GM18517 (cell line): ENCODE measurements around the gene TOE1.
"Not testable (repeated sequence)": the region's sequence is repeated elsewhere in the genome, so short reads cannot be mapped to it uniquely, and the experiment has no call there.

Experiments
- ATAC-seq: cut with Tn5 transposase; IDR thresholded peaks from one replicate; pipeline ENCODE4 v1.9.1; 2021; ENCODE audit warnings: mild to moderate bottlenecking, moderate library complexity; ENCODE audit not compliant: unreplicated experiment

Gene TOE1

GRCh38 chr1:45354838-45355237 is 14.9 kb downstream of the TOE1 start:
- no peak for ATAC-seq

DNA sequence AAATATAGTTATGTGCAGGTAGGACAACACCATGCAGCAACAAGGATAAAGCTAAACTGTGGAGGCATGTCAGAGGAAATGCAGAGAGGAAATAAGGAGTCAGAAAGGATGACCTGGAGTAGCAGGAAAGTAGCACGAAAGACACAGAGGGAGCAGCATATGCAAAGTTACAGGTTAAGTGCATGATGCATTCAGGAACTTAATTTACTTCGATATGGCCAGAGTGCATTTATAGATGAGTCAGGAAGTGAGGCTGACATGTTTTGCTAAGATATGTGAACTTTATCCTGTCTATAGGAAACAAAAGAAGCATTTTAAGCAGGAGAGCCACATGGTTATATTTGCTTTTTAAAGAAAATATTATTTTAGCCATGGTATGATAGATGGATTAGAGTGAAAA is 15.7 kb downstream of the TOE1 start:
- ATAC-seq, result no peak

DNA sequence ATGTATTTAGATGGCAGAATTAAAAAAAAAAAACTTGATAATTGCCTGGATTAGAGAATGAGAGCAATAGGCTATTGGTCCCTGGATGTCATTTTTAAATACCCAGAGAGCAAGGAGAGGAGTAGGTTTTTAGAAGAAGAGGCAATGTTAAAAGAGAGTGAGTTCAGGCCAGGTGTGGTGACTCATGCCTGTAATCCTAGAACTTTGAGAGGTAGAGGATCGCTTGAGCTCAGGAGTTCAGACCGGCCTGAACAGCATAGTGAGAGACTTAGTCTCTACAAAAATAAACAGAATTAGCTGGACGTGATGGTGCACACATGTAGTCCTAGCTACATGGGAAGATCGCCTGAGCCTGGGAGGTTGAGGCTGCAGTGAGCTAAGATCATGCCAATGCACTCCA is 16.2 kb downstream of the TOE1 start:
- no peak for ATAC-seq

GRCh38 chr1:45359882-45360513 is 20.0 kb downstream of the TOE1 start:
- ATAC-seq, result no peak

- ATAC-seq, result not testable (repeated sequence)
These were observed 21.0 kb downstream of the TOE1 start for GRCh38 chr1:45360981-45361380.

DNA sequence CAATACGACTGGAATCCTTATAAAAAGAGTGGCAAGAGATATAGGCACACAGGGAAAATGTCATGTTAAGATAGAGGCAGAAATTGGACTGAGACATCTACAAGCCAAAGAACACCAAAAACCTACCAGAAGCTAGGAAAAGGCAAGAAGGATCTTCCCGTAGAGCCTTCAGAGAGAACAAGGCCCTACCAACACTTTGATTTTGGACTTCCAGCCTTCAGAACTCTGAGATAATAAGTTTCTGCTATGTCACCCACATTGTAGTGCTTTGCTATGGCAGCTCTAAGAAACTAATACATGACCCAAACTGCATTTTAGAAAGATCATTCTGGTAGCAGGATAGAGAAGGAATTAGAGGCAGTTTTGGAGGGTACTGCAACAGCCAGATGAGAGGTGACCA is 24.3 kb downstream of the TOE1 start:
- ATAC-seq, result no peak

GRCh38 chr1:45365051-45365450 is 25.1 kb downstream of the TOE1 start:
- no peak for ATAC-seq

GRCh38 chr1:45370575-45370974 is 30.6 kb downstream of the TOE1 start:
- ATAC-seq, result peak; percentile 74

DNA sequence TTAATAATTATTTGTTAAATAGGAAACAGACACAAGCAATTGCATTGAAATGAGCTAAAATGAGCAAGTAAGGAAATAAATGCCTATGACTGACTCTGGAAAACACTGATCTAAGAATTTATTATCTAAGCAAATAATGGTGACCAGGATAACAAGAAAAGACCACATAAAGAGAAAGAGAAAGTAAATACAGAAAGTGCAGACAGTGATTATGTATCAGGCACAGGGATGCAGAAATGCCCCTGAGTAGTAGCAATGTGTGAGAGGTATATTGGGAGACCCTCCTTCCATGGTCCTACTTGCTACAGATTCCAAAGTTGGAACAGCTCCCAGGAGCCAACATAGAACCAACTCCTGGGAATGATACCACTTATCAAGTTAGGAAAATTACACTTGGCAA is 33.6 kb downstream of the TOE1 start:
- no peak for ATAC-seq

GRCh38 chr1:45375104-45376090 is 35.4 kb downstream of the TOE1 start:
- no peak for ATAC-seq

DNA sequence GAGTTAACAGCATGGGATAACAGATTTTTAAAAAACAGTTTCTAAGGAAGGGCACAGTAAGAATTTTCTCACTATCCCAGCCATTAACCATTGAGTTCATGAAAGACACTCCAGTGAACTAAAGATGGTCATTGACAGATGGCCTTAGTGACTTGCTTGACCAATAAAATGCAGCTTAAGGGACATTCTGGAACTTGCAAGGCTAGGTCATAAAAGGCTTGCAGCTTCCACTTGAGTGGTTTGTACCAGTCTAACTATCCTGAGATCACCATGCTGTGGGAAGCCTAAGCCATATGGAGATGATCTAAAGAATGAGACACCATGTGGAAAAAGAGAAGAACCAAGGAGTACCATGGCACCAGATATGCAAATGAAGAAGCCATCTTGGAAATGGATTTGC is 38.2 kb downstream of the TOE1 start:
- ATAC-seq, result no peak

GRCh38 chr1:45379524-45379923 is 39.6 kb downstream of the TOE1 start:
- ATAC-seq, result no peak

GRCh38 chr1:45380125-45380524 is 40.2 kb downstream of the TOE1 start:
- no peak for ATAC-seq

GRCh38 chr1:45380730-45381129 is 40.8 kb downstream of the TOE1 start:
- ATAC-seq, result no peak

- no peak for ATAC-seq
These were observed 41.3 kb downstream of the TOE1 start for GRCh38 chr1:45381243-45381642.

- no peak for ATAC-seq
These were observed 43.2 kb downstream of the TOE1 start for GRCh38 chr1:45383191-45383590.

GRCh38 chr1:45384213-45384612 is 44.2 kb downstream of the TOE1 start:
- not testable (repeated sequence) for ATAC-seq

- ATAC-seq, result no peak
These were observed 45.3 kb downstream of the TOE1 start for GRCh38 chr1:45385302-45385701.

GRCh38 chr1:45386219-45386618 is 46.2 kb downstream of the TOE1 start:
- ATAC-seq, result no peak
